Measurements from ENCODE around the gene LKAAEAR1.

- TF ChIP-seq CTCF (IDR thresholded peaks at IDR 0.05) (no peak), POLR2A (IDR thresholded peaks at IDR 0.05) (no peak), POLR2AphosphoS5 (IDR thresholded peaks at IDR 0.05) (no peak)
Observed at GRCh38 chr20:64086801-64087200, 2.6 kb upstream of the LKAAEAR1 start.
